Liver (tissue), 9 donors: ENCODE results near the gene PRIMPOL. TPM values are rescaled to one million over a fixed set of nuclear protein-coding genes. Genes with fewer than 3 reads are reported as not detected.

Experiments
- DNase-seq: peaks from one replicate; pipeline ENCODE4 v3.0.0-alpha.2; 2017; ENCODE audit warnings: low spot score
- H3K27ac ChIP-seq, 2 donors: one replicate each; pipeline ENCODE4 v1.7.0; 2013; ENCODE audit warnings: inconsistent platforms in 2 of 2, low read length in 2 of 2, control low read depth in 1 of 2, low read depth in 1 of 2, mild to moderate bottlenecking in 1 of 2
- H3K27me3 ChIP-seq, 4 donors: one replicate each; pipeline versions ENCODE4 v1.6.1 to v1.7.0; 2013; ENCODE audit warnings: low read length in 3 of 4, inconsistent platforms in 1 of 4, mild to moderate bottlenecking in 1 of 4, moderate library complexity in 1 of 4; ENCODE audit not compliant: control insufficient read depth in 4 of 4, insufficient read depth in 4 of 4
- H3K36me3 ChIP-seq, 4 donors: one replicate each; pipeline versions ENCODE4 v1.6.1 to v1.7.0; 2013; ENCODE audit warnings: low read length in 3 of 4, mild to moderate bottlenecking in 3 of 4, low read depth in 1 of 4, moderate library complexity in 1 of 4; ENCODE audit not compliant: control insufficient read depth in 4 of 4, insufficient read depth in 3 of 4
- H3K4me1 ChIP-seq, 4 donors: one replicate each; pipeline versions ENCODE4 v1.6.1 to v1.7.0; 2013; ENCODE audit warnings: low read length in 3 of 4, mild to moderate bottlenecking in 3 of 4, moderate library complexity in 1 of 4; ENCODE audit not compliant: control insufficient read depth in 4 of 4, insufficient read depth in 4 of 4
- H3K4me3 ChIP-seq, 3 donors: one replicate each; pipeline versions ENCODE4 v1.6.1 to v1.7.0; 2013; ENCODE audit warnings: low read length in 3 of 3, control low read depth in 1 of 3, low read depth in 1 of 3, mild to moderate bottlenecking in 1 of 3
- H3K9ac ChIP-seq, 2 donors: one replicate each; pipeline ENCODE4 v1.7.0; 2013; ENCODE audit warnings: low read length in 2 of 2, mild to moderate bottlenecking in 2 of 2, moderate library complexity in 2 of 2, control low read depth in 1 of 2, low read depth in 1 of 2
- H3K9me3 ChIP-seq, 4 donors: one replicate each; pipeline versions ENCODE4 v1.6.1 to v1.7.0; 2013; ENCODE audit warnings: low read length in 3 of 4; ENCODE audit not compliant: control insufficient read depth in 4 of 4
- ATF3 ChIP-seq: IDR thresholded peaks from 2 replicates; pipeline ENCODE4 v1.6.1; 2016; ENCODE audit warnings: antibody characterized with exemption
- CTCF ChIP-seq: fragments of 150-350 bp; IDR thresholded peaks from 2 replicates; pipeline ENCODE4 v1.5.1; 2017; ENCODE audit warnings: improper control_type of control experiment, low read depth, low read length; ENCODE audit not compliant: missing input control
- EGR1 ChIP-seq, 2 donors: IDR thresholded peaks; 2 replicates each; pipeline ENCODE4 v1.6.1; 2016 to 2018; ENCODE audit warnings: antibody characterized with exemption in 2 of 2, low read depth in 2 of 2
- FOXA1 ChIP-seq: IDR thresholded peaks from 2 replicates; pipeline ENCODE4 v1.6.1; 2016; ENCODE audit warnings: antibody characterized with exemption
- GABPA ChIP-seq, 2 donors: IDR thresholded peaks in 1 of 2; conservative IDR thresholded peaks in 1 of 2; 2 replicates each; pipeline ENCODE4 v1.6.1; 2016; ENCODE audit warnings: antibody characterized with exemption in 2 of 2, mild to moderate bottlenecking in 1 of 2, moderate library complexity in 1 of 2
- HNF4A ChIP-seq, 2 donors: conservative IDR thresholded peaks; 2 replicates each; pipeline ENCODE4 v1.6.1; 2016; ENCODE audit warnings: antibody characterized with exemption in 2 of 2, mild to moderate bottlenecking in 2 of 2
- HNF4G ChIP-seq: IDR thresholded peaks from 2 replicates; pipeline ENCODE4 v1.6.1; 2016; ENCODE audit warnings: antibody characterized with exemption
- JUND ChIP-seq, 2 donors: IDR thresholded peaks; 2 replicates each; pipeline ENCODE4 v1.6.1; 2016; ENCODE audit warnings: antibody characterized with exemption in 2 of 2
- NR2F2 ChIP-seq: IDR thresholded peaks from 2 replicates; pipeline ENCODE4 v1.6.1; 2016; ENCODE audit warnings: antibody characterized with exemption
- RAD21 ChIP-seq, 2 donors: IDR thresholded peaks; 2 replicates each; pipeline ENCODE4 v1.6.1; 2016; ENCODE audit warnings: antibody characterized with exemption in 2 of 2, mild to moderate bottlenecking in 2 of 2
- RXRA ChIP-seq, 2 donors: IDR thresholded peaks; 2 replicates each; pipeline ENCODE4 v1.6.1; 2017 to 2018; ENCODE audit warnings: antibody characterized with exemption in 2 of 2, mild to moderate bottlenecking in 1 of 2
- SP1 ChIP-seq: IDR thresholded peaks from 2 replicates; pipeline ENCODE4 v1.6.1; 2018; ENCODE audit warnings: antibody characterized with exemption, mild to moderate bottlenecking
- ZBTB33 ChIP-seq: IDR thresholded peaks from 2 replicates; pipeline ENCODE4 v1.6.1; 2016; ENCODE audit warnings: antibody characterized with exemption
- WGBS: extraction: QIAGEN DNeasy Blood & Tissue Kit; methylation state at CpG from one replicate; pipeline ENCODE4 v1.1.7; 2013; 5-methylcytosine and 5-hydroxymethylcytosine counted together
- polyA plus RNA-seq, 2 donors: library from polyadenylated mRNA; stranded (reverse) in 1 of 2; unstranded in 1 of 2; fragments of 200-250 nt in 1 of 2; fragments of >200 nt in 1 of 2; fragmentation: Nextera tagmentation in 1 of 2; extraction: Ambion mirVana in 1 of 2; gene quantifications; one replicate each; pipeline versions ENCODE4 v1.2.1 to v1.2.3, GENCODE V29; 2013 to 2015
- total RNA-seq, 2 donors: library from RNA; depleted of rRNA; stranded (reverse); fragments of >200 nt; gene quantifications; one replicate each; pipeline ENCODE4 v1.2.3, GENCODE V29; 2014
- donor health status: healthy.
- donor health status: healthy.
- donor health status: healthy.
- donor health status: healthy.
- donor health status: healthy.

Gene PRIMPOL
- total and polyA plus RNA-seq, 4 donors: 2.2 to 7.3 (median 5.5) TPM

GRCh38 chr4:184648313-184649025, 1.1 kb upstream of the PRIMPOL start:
- peaks cover 2 to 46% (median 37%) of the 10 kb centered on the region in 4 donors for H3K4me1 ChIP-seq
- peak; percentile 66 for DNase-seq
- no peaks in the 10 kb centered on the region for H3K9me3 ChIP-seq
- TF ChIP-seq ZBTB33: no peak
- no peak for TF ChIP-seq JUND (IDR thresholded peaks at IDR 0.05)
- TF ChIP-seq ATF3: no peak
- TF ChIP-seq EGR1 (IDR thresholded peaks at IDR 0.05; ENCODE audit: low read depth in 2 of 2): no peak
- no peak for TF ChIP-seq GABPA (IDR thresholded peaks at IDR 0.05 in 1 of 2, conservative IDR thresholded peaks at IDR 0.05 in 1 of 2)
- TF ChIP-seq FOXA1: no peak
- TF ChIP-seq NR2F2: no peak
- no peak for TF ChIP-seq SP1
- no peak for TF ChIP-seq RXRA (IDR thresholded peaks at IDR 0.05)
- H3K27ac ChIP-seq: peak overlapping the region; percentile 95 to 96
- peak overlapping the region; percentile 76 to 95 (median 78) for H3K4me3 ChIP-seq
- no peaks in the 10 kb centered on the region for H3K27me3 ChIP-seq
- peaks cover 0 to 6% (median 1%) of the 10 kb centered on the region in 4 donors for H3K36me3 ChIP-seq
- peak overlapping the region; percentile 66 to 87 for H3K9ac ChIP-seq
- WGBS: under 1% methylated on average over 52 of the region's 52 CpGs

- TF ChIP-seq HNF4A (conservative IDR thresholded peaks at IDR 0.05): no peak
- TF ChIP-seq HNF4G: no peak
- peak; percentile 8 for TF ChIP-seq NR2F2
- no peak for TF ChIP-seq SP1
- TF ChIP-seq RXRA (IDR thresholded peaks at IDR 0.05): no peak
- no peak for TF ChIP-seq CTCF
- no peak for TF ChIP-seq ATF3
- TF ChIP-seq RAD21 (IDR thresholded peaks at IDR 0.05): no peak
- peak overlapping the region; percentile 57 to 93 (median 86) for H3K4me3 ChIP-seq
- H3K9ac ChIP-seq: peak overlapping the region; percentile 79 to 96
- no peaks in the 10 kb centered on the region for H3K9me3 ChIP-seq
- peaks cover 2 to 43% (median 36%) of the 10 kb centered on the region in 4 donors for H3K4me1 ChIP-seq
- 41% methylated on average over 21 of the region's 21 CpGs for WGBS
- peak overlapping the region; percentile 70 to 86 for H3K27ac ChIP-seq
- H3K27me3 ChIP-seq: no peaks in the 10 kb centered on the region
- peaks cover 0 to 2% (median 0%) of the 10 kb centered on the region in 4 donors for H3K36me3 ChIP-seq
- no peak for DNase-seq
Observed at GRCh38 chr4:184649971-184650855, 675 bp downstream of the PRIMPOL start.
